ENCODE data around the gene MRPL11. TPM values are rescaled to one million over a fixed set of nuclear protein-coding genes. Genes with fewer than 3 reads are reported as not detected.
"Not testable (repeated sequence)": the region's sequence is repeated elsewhere in the genome, so short reads cannot be mapped to it uniquely, and the experiment has no call there.

Gene MRPL11
- total RNA-seq, 1 donor from 2014 or later = 96.2 TPM

DNA sequence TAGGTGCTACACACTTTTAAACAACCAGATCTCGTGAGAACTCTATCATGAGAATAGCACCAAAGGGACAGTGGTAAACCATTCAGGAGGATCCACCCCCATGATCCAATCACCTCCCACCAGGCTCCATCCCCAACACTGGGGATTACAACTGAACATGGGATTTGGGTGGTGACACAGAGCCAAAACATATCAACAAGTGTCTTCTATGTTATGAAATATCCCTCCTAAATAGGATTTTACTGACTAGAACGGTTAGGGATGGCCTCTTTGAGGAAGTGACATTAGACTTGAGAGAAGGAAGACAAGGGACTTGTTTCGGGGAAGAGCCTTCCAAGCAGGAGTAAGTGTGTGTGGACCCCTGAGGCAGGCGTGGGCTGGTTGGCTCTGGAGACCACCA lies 11.9 kb upstream of the MRPL11 start:
- Histone ChIP-seq H3K4me3 (no peak overlapping the region), H3K4me1 (no peaks in the 10 kb centered on the region), H3K27me3 (no peaks in the 10 kb centered on the region), H3K36me3 (no peaks in the 10 kb centered on the region), H3K27ac (no peak overlapping the region), H3K9me3 (no peaks in the 10 kb centered on the region)
- intact Hi-C loops (cut with DNase I) = no loop called here
- TF ChIP-seq, protein P1, sequence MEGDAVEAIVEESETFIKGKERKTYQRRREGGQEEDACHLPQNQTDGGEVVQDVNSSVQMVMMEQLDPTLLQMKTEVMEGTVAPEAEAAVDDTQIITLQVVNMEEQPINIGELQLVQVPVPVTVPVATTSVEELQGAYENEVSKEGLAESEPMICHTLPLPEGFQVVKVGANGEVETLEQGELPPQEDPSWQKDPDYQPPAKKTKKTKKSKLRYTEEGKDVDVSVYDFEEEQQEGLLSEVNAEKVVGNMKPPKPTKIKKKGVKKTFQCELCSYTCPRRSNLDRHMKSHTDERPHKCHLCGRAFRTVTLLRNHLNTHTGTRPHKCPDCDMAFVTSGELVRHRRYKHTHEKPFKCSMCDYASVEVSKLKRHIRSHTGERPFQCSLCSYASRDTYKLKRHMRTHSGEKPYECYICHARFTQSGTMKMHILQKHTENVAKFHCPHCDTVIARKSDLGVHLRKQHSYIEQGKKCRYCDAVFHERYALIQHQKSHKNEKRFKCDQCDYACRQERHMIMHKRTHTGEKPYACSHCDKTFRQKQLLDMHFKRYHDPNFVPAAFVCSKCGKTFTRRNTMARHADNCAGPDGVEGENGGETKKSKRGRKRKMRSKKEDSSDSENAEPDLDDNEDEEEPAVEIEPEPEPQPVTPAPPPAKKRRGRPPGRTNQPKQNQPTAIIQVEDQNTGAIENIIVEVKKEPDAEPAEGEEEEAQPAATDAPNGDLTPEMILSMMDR (IDR thresholded peaks at IDR 0.05) = no peak
- DNase-seq (ENCODE audit: low spot score in 2 of 2) = no peak

DNA sequence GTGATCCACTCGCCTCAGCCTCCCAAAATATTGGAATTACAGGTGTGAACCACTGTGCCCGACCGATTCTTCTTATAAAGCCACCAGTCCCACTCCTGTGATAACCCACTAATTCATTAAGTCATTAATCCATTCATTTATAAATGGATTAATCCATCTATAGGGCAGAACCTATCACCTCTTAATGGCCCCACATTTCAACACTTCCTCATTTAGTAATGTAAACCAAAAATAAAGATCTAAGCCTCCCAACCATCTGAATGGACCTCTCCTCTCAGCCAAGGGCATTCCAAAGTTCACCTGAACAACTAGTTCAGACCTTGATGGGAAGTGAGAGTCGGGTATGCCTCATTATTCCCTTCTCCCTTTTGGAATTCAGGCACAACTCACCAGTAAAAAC lies 9.9 kb upstream of the MRPL11 start:
- no peak for DNase-seq (ENCODE audit: low spot score in 2 of 2)
- intact Hi-C loops (cut with DNase I) = no loop called here
- no peak overlapping the region for H3K4me3 ChIP-seq
- H3K4me1 ChIP-seq = no peaks in the 10 kb centered on the region
- H3K9me3 ChIP-seq = no peaks in the 10 kb centered on the region
- H3K27me3 ChIP-seq = no peaks in the 10 kb centered on the region
- no peak overlapping the region for H3K27ac ChIP-seq
- H3K36me3 ChIP-seq = no peaks in the 10 kb centered on the region
- TF ChIP-seq, protein P1 (IDR thresholded peaks at IDR 0.05) = no peak

GRCh38 chr11:66447012-66447411 lies 8.4 kb upstream of the MRPL11 start:
- H3K9me3 ChIP-seq = no peaks in the 10 kb centered on the region
- TF ChIP-seq, protein P1 (IDR thresholded peaks at IDR 0.05) = no peak
- H3K27ac ChIP-seq = no peak overlapping the region
- intact Hi-C loops (cut with DNase I) = no loop called here
- DNase-seq (ENCODE audit: low spot score in 2 of 2) = no peak
- no peaks in the 10 kb centered on the region for H3K27me3 ChIP-seq
- H3K4me3 ChIP-seq = no peak overlapping the region
- no peaks in the 10 kb centered on the region for H3K4me1 ChIP-seq
- no peaks in the 10 kb centered on the region for H3K36me3 ChIP-seq

DNA sequence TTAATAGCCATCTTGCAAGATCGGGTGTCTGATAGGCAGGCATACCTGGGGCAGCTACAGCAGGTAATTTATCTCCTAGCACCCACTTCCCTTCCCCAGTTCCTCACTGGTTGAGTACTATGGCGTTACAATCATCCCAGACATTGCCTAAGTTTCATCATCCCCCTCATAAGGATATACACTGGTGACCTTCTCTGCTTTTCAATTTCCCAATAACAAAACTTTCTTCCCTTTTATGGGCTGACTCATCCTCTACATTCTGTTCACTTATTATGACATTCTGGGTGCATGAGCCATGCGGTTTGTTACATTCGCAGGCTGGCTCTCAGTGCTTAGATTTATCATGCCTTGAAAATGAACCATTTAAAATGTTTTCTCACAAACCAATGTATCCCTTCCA lies 5.0 kb upstream of the MRPL11 start:
- TF ChIP-seq, protein P1 (IDR thresholded peaks at IDR 0.05) = no peak

GRCh38 chr11:66440940-66441282 lies 2.3 kb upstream of the MRPL11 start:
- H3K27ac ChIP-seq; H3K4me1 ChIP-seq; DNase-seq (ENCODE audit: low spot score in 2 of 2); H3K9me3 ChIP-seq; H3K4me3 ChIP-seq; intact Hi-C loops (cut with DNase I); H3K27me3 ChIP-seq: not testable (repeated sequence)
- H3K36me3 ChIP-seq = peaks cover 11 to 12% of the 10 kb centered on the region in 2 donors

More for the DNA sequence above, 5.0 kb upstream of the MRPL11 start:
- H3K36me3 ChIP-seq = no peaks in the 10 kb centered on the region
- H3K4me1 ChIP-seq = no peaks in the 10 kb centered on the region
- no peaks in the 10 kb centered on the region for H3K27me3 ChIP-seq
- H3K9me3 ChIP-seq = no peaks in the 10 kb centered on the region
- intact Hi-C loops (cut with DNase I) = no loop called here
- H3K27ac ChIP-seq = no peak overlapping the region
- no peak for DNase-seq (ENCODE audit: low spot score in 2 of 2)
- H3K4me3 ChIP-seq = no peak overlapping the region

- peaks cover 15 to 18% of the 10 kb centered on the region in 2 donors for H3K36me3 ChIP-seq
- H3K27ac ChIP-seq; H3K9me3 ChIP-seq; intact Hi-C loops (cut with DNase I); H3K4me3 ChIP-seq; H3K4me1 ChIP-seq; H3K27me3 ChIP-seq; DNase-seq (ENCODE audit: low spot score in 2 of 2): not testable (repeated sequence)
Observed at GRCh38 chr11:66440101-66440939, 1.7 kb upstream of the MRPL11 start.

All from ascending aorta (tissue), 2 donors.